ENCODE measurements around the gene PARN.
A peak's percentile ranks its signal among the peaks of the same experiment; 100 is the strongest.

PARN gene

GRCh38 chr16:14499110-14499509, 130.9 kb downstream of the PARN start:
- DNase-seq (ENCODE audit: low spot score) = no peak

GRCh38 chr16:14497245-14498082, 132.6 kb downstream of the PARN start:
- DNase-seq (ENCODE audit: low spot score) = no peak

- no peak for DNase-seq (ENCODE audit: low spot score)
Observed at GRCh38 chr16:14496786-14497185, 133.3 kb downstream of the PARN start.

- no peak for DNase-seq (ENCODE audit: low spot score)
Observed at GRCh38 chr16:14496047-14496770, 133.9 kb downstream of the PARN start.

GRCh38 chr16:14495213-14496046, 134.6 kb downstream of the PARN start:
- DNase-seq (ENCODE audit: low spot score) = no peak

- no peak for DNase-seq (ENCODE audit: low spot score)
Observed at GRCh38 chr16:14494396-14494966, 135.6 kb downstream of the PARN start.

- DNase-seq (ENCODE audit: low spot score) = no peak
Observed at GRCh38 chr16:14493791-14494190, 136.3 kb downstream of the PARN start.

- no peak for DNase-seq (ENCODE audit: low spot score)
Observed at GRCh38 chr16:14492614-14493013, 137.4 kb downstream of the PARN start.

GRCh38 chr16:14491861-14492529, 138.1 kb downstream of the PARN start:
- DNase-seq (ENCODE audit: low spot score) = no peak

- no peak for DNase-seq (ENCODE audit: low spot score)
Observed at GRCh38 chr16:14490235-14490634, 139.8 kb downstream of the PARN start.

GRCh38 chr16:14489460-14489859, 140.6 kb downstream of the PARN start:
- DNase-seq (ENCODE audit: low spot score) = peak; percentile 35

GRCh38 chr16:14487579-14487978, 142.5 kb downstream of the PARN start:
- DNase-seq (ENCODE audit: low spot score) = no peak

- DNase-seq (ENCODE audit: low spot score) = peak; percentile 96
Observed at GRCh38 chr16:14486520-14487303, 143.3 kb downstream of the PARN start.

- no peak for DNase-seq (ENCODE audit: low spot score)
Observed at GRCh38 chr16:14485811-14486519, 144.1 kb downstream of the PARN start.

GRCh38 chr16:14485121-14485551, 144.9 kb downstream of the PARN start:
- DNase-seq (ENCODE audit: low spot score) = no peak

GRCh38 chr16:14483819-14484385, 146.2 kb downstream of the PARN start:
- DNase-seq (ENCODE audit: low spot score) = no peak

GRCh38 chr16:14476183-14476582, 153.9 kb downstream of the PARN start:
- DNase-seq (ENCODE audit: low spot score) = no peak

GRCh38 chr16:14475370-14476139, 154.5 kb downstream of the PARN start:
- no peak for DNase-seq (ENCODE audit: low spot score)

GRCh38 chr16:14473488-14473887, 156.6 kb downstream of the PARN start:
- DNase-seq (ENCODE audit: low spot score) = no peak

Measured in hematopoietic multipotent progenitor cell treated with erythropoietin and hydrocortisone succinate and interleukin-3 and kit ligand, for 17 days (in vitro differentiated cells).